GM19455 (cell line): ENCODE data around the gene RASSF4.

Experiments
- ATAC-seq: cut with Tn5 transposase; IDR thresholded peaks from one replicate; pipeline ENCODE4 v1.9.1; 2021; ENCODE audit not compliant: unreplicated experiment

Gene RASSF4

GRCh38 chr10:44988957-44989585, 29.5 kb downstream of the RASSF4 start:
- ATAC-seq, result no peak

- no peak for ATAC-seq
Observed at GRCh38 chr10:44989597-44990301, 30.1 kb downstream of the RASSF4 start.

- ATAC-seq, result no peak
Observed at GRCh38 chr10:44990302-44990655, 30.7 kb downstream of the RASSF4 start.

- no peak for ATAC-seq
Observed at GRCh38 chr10:44990965-44991364, 31.4 kb downstream of the RASSF4 start.

- no peak for ATAC-seq
Observed at GRCh38 chr10:44991571-44991970, 32.0 kb downstream of the RASSF4 start.

GRCh38 chr10:44992070-44992731, 32.6 kb downstream of the RASSF4 start:
- ATAC-seq, result no peak

GRCh38 chr10:44992732-44993225, 33.2 kb downstream of the RASSF4 start:
- ATAC-seq, result no peak

GRCh38 chr10:44993226-44993921, 33.8 kb downstream of the RASSF4 start:
- no peak for ATAC-seq

- ATAC-seq, result no peak
Observed at GRCh38 chr10:44993922-44994751, 34.5 kb downstream of the RASSF4 start.

- no peak for ATAC-seq
Observed at GRCh38 chr10:44994752-44995530, 35.3 kb downstream of the RASSF4 start.

- ATAC-seq, result no peak
Observed at GRCh38 chr10:44995581-44995913, 35.9 kb downstream of the RASSF4 start.

GRCh38 chr10:44995914-44996669, 36.5 kb downstream of the RASSF4 start:
- no peak for ATAC-seq

- ATAC-seq, result no peak
Observed at GRCh38 chr10:44997105-44997748, 37.6 kb downstream of the RASSF4 start.

- no peak for ATAC-seq
Observed at GRCh38 chr10:44998146-44998631, 38.6 kb downstream of the RASSF4 start.

GRCh38 chr10:45000138-45000751, 40.6 kb downstream of the RASSF4 start:
- no peak for ATAC-seq

- ATAC-seq, result peak; percentile 78
Observed at GRCh38 chr10:45000752-45001380, 41.3 kb downstream of the RASSF4 start, which contains the start of gene ZNF22. TSS of gene ZNF22 (plus strand) at chr10:45000923. CDS start at chr10:45003369, 2,446 bp downstream.

- peak; percentile 85 for ATAC-seq
Observed at GRCh38 chr10:45001381-45002148, 42.0 kb downstream of the RASSF4 start.
